ENCODE data around the gene RABL2B.
"Not testable (repeated sequence)": the region's sequence is repeated elsewhere in the genome, so short reads cannot be mapped to it uniquely, and the experiment has no call there.

Gene RABL2B

GRCh38 chr22:50775132-50775531, 8.3 kb downstream of the RABL2B start:
- H3K4me2 ChIP-seq (ENCODE audit: low read depth, low read length); H3K79me2 ChIP-seq (ENCODE audit: low read length); H3K4me3 ChIP-seq (ENCODE audit: low read length); DNase-seq; H3K9ac ChIP-seq (ENCODE audit: low read length); H3K4me1 ChIP-seq (ENCODE audit: low read length); H3K27ac ChIP-seq (ENCODE audit: low read length); H3K36me3 ChIP-seq (replicated peaks; ENCODE audit: insufficient read depth, low read length); H4K20me1 ChIP-seq (ENCODE audit: insufficient read depth, low read length); H3K9me2 ChIP-seq (replicated peaks; ENCODE audit: insufficient read depth, low read length); H3F3A ChIP-seq (ENCODE audit: insufficient read depth, low read length); H2AFZ ChIP-seq (ENCODE audit: low read length); H3K27me3 ChIP-seq (replicated peaks; ENCODE audit: insufficient read depth, low read length); H3K9me3 ChIP-seq (replicated peaks; ENCODE audit: insufficient read depth, low read length): not testable (repeated sequence)
- TF ChIP-seq CTCF (IDR thresholded peaks at IDR 0.05; ENCODE audit: low read length) = peak; percentile 26; the same call in 1 of the 2 replicates

GRCh38 chr22:50764288-50764687, 19.1 kb downstream of the RABL2B start:
- H2AFZ ChIP-seq (ENCODE audit: low read length); H3K27me3 ChIP-seq (replicated peaks; ENCODE audit: insufficient read depth, low read length); H3K4me1 ChIP-seq (ENCODE audit: low read length); H3K9ac ChIP-seq (ENCODE audit: low read length); DNase-seq; H3F3A ChIP-seq (ENCODE audit: insufficient read depth, low read length); H4K20me1 ChIP-seq (ENCODE audit: insufficient read depth, low read length); H3K9me2 ChIP-seq (replicated peaks; ENCODE audit: insufficient read depth, low read length); H3K4me2 ChIP-seq (ENCODE audit: low read depth, low read length); H3K9me3 ChIP-seq (replicated peaks; ENCODE audit: insufficient read depth, low read length); H3K27ac ChIP-seq (ENCODE audit: low read length); H3K4me3 ChIP-seq (ENCODE audit: low read length); H3K79me2 ChIP-seq (ENCODE audit: low read length); H3K36me3 ChIP-seq (replicated peaks; ENCODE audit: insufficient read depth, low read length): not testable (repeated sequence)

GRCh38 chr22:50761829-50762228, 21.6 kb downstream of the RABL2B start:
- DNase-seq; H3K4me2 ChIP-seq (ENCODE audit: low read depth, low read length); H3K27ac ChIP-seq (ENCODE audit: low read length); H3K9ac ChIP-seq (ENCODE audit: low read length); H3K9me2 ChIP-seq (replicated peaks; ENCODE audit: insufficient read depth, low read length); H3K4me3 ChIP-seq (ENCODE audit: low read length); H3K9me3 ChIP-seq (replicated peaks; ENCODE audit: insufficient read depth, low read length); H2AFZ ChIP-seq (ENCODE audit: low read length); H3K4me1 ChIP-seq (ENCODE audit: low read length); H4K20me1 ChIP-seq (ENCODE audit: insufficient read depth, low read length); H3K27me3 ChIP-seq (replicated peaks; ENCODE audit: insufficient read depth, low read length); H3F3A ChIP-seq (ENCODE audit: insufficient read depth, low read length); H3K79me2 ChIP-seq (ENCODE audit: low read length); H3K36me3 ChIP-seq (replicated peaks; ENCODE audit: insufficient read depth, low read length): not testable (repeated sequence)

GRCh38 chr22:50759597-50760341, 23.7 kb downstream of the RABL2B start:
- H3K4me1 ChIP-seq (ENCODE audit: low read length); H3K9me2 ChIP-seq (replicated peaks; ENCODE audit: insufficient read depth, low read length); H3K27me3 ChIP-seq (replicated peaks; ENCODE audit: insufficient read depth, low read length); H4K20me1 ChIP-seq (ENCODE audit: insufficient read depth, low read length); DNase-seq; H3K79me2 ChIP-seq (ENCODE audit: low read length); H3K9me3 ChIP-seq (replicated peaks; ENCODE audit: insufficient read depth, low read length); H3F3A ChIP-seq (ENCODE audit: insufficient read depth, low read length); H3K4me3 ChIP-seq (ENCODE audit: low read length); H2AFZ ChIP-seq (ENCODE audit: low read length); H3K9ac ChIP-seq (ENCODE audit: low read length); H3K36me3 ChIP-seq (replicated peaks; ENCODE audit: insufficient read depth, low read length); H3K27ac ChIP-seq (ENCODE audit: low read length); H3K4me2 ChIP-seq (ENCODE audit: low read depth, low read length): not testable (repeated sequence)

GRCh38 chr22:50756949-50757491, 26.4 kb downstream of the RABL2B start:
- H2AFZ ChIP-seq (ENCODE audit: low read length) = peak overlapping the region; percentile 62
- H3K79me2 ChIP-seq (ENCODE audit: low read length); H4K20me1 ChIP-seq (ENCODE audit: insufficient read depth, low read length); H3K9me2 ChIP-seq (replicated peaks; ENCODE audit: insufficient read depth, low read length); H3K36me3 ChIP-seq (replicated peaks; ENCODE audit: insufficient read depth, low read length); H3F3A ChIP-seq (ENCODE audit: insufficient read depth, low read length); H3K27me3 ChIP-seq (replicated peaks; ENCODE audit: insufficient read depth, low read length); H3K9me3 ChIP-seq (replicated peaks; ENCODE audit: insufficient read depth, low read length); H3K4me1 ChIP-seq (ENCODE audit: low read length): not testable (repeated sequence)
- peak; percentile 57 for DNase-seq
- TF ChIP-seq CTCF (IDR thresholded peaks at IDR 0.05; ENCODE audit: low read length) = peak; percentile 33
- peak overlapping the region; percentile 23; the same call in 1 of the 2 replicates for H3K27ac ChIP-seq (ENCODE audit: low read length)
- peak overlapping the region; percentile 45; the same call in 1 of the 2 replicates for H3K4me2 ChIP-seq (ENCODE audit: low read depth, low read length)
- H3K4me3 ChIP-seq (ENCODE audit: low read length) = peak overlapping the region; percentile 57
- peak overlapping the region; percentile 40; the same call in 1 of the 2 replicates for H3K9ac ChIP-seq (ENCODE audit: low read length)

- not testable (repeated sequence) for H2AFZ ChIP-seq (ENCODE audit: low read length)
These were observed 27.0 kb downstream of the RABL2B start for GRCh38 chr22:50756406-50756805.

More at GRCh38 chr22:50756406-50756805, 27.0 kb downstream of the RABL2B start:
- H3K79me2 ChIP-seq (ENCODE audit: low read length); DNase-seq; H3F3A ChIP-seq (ENCODE audit: insufficient read depth, low read length); H3K9me2 ChIP-seq (replicated peaks; ENCODE audit: insufficient read depth, low read length); H3K4me1 ChIP-seq (ENCODE audit: low read length); H3K4me2 ChIP-seq (ENCODE audit: low read depth, low read length); H3K27me3 ChIP-seq (replicated peaks; ENCODE audit: insufficient read depth, low read length); H4K20me1 ChIP-seq (ENCODE audit: insufficient read depth, low read length); H3K9me3 ChIP-seq (replicated peaks; ENCODE audit: insufficient read depth, low read length); H3K27ac ChIP-seq (ENCODE audit: low read length); H3K4me3 ChIP-seq (ENCODE audit: low read length); H3K36me3 ChIP-seq (replicated peaks; ENCODE audit: insufficient read depth, low read length); H3K9ac ChIP-seq (ENCODE audit: low read length): not testable (repeated sequence)
